Activated CD4-positive, alpha-beta T cell treated with anti-CD3 and anti-CD28 coated beads, Interleukin-2, amount 50 U/mL, for 16 hours (primary cell): ENCODE results near the gene SIGLEC6.

ENCODE experiments used
- DNase-seq: peaks from one replicate; pipeline ENCODE4 v3.0.0-alpha.2; 2020

SIGLEC6 gene

DNA sequence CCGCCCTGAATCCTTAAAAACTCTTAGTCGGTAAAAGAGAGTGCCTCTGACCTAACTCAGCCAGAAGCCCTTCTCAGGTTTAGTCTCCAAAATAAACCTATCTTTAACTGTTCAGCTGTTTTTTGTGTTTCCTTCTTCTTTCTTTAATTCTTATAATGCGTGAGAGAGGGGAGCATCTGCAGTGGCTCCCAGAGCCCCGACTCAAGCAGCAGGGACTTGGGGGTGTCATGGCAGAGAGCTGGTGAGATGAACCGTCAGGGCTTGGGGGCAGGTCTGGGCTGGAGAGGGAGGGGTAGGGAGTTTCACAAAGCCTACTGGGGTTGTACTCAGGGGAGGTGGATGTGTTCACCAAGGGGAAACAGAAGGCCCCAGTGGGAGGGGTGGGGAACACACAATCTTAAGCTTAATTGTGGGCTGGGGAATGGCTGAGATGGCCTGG is 16.8 kb upstream of the SIGLEC6 start:
- DNase-seq: no peak

GRCh38 chr19:51547397-51548212 is 16.1 kb upstream of the SIGLEC6 start:
- DNase-seq: no peak

DNA sequence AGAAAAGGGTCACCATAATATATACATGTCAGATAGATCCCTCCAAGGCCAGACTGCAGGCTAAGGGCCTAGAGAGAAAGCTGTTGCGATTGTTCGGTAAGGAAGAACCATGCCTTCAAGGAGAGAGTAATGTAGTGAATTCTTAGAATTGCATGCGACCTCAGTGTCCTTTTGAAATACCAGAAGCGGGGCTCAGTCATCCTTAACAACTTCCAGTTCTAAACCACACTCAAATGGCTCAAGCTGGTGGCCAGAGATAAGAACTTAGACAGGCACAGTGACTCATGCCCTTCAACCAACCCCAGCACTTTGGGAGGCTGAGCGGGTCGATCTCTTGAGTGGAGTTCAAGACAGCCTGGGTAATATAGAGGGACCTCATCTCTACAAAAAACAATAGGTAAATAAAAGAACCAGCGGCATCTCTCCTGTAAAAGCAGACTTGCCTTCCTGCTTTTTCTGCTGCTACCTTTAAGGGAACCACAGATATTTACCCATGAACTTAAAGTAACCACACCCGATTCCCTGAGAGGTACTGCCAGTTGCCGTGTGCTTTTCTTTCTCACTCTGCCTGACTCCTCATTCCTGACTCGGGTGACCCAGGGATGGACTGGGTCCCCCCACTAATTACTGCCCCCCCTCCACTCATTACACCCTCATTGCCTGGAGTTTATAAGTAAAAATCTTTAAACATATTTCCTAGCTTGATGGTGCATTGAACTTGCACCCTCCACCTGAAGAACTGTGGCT is 15.4 kb upstream of the SIGLEC6 start:
- DNase-seq: peak; percentile 33

DNA sequence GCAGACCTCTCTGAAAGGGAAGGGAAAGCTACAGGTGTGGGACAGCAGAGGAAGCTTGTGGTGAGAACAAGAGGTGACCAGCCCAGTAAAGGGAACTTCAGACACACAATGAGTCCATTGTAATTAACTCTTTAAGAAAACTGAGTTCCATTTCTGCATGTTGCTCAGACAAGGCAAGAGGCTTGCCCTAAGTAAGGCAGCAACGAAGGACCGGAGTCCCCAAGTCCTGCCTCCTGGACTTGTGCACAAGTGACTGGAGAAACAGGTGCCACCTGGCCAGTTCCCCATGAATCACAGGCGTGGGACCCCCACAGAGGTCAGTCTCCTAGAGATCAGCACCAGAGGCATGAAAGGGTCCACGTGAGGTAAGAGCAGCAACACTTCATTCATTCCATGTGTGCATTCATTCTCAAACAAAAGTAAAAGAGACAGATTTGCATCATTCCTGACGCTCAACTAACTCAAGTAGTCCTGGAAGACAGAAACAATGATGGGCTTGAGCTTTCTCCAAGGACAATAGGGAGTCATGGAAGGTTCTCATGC is 14.7 kb upstream of the SIGLEC6 start:
- DNase-seq: no peak

GRCh38 chr19:51544038-51544437 is 12.6 kb upstream of the SIGLEC6 start:
- no peak for DNase-seq

DNA sequence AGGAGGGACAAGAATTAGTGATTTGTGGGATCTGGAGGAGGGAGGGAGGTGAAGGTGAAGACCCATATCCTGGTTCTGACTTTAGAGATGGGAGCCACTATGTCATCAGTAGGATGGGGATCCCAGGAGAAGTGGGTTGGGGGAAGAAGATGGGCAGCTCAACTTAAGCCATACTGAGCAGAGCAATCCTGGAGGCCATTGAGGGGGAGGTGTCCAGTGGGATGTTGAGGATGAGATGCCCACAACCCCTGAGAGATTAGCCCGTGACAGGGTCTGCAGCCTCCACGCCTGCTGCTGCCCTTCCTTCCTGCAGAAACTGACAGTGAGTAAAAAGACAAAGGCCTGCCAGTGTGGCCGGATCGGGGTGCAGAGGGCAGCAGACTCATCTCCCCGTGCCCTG is 11.2 kb upstream of the SIGLEC6 start:
- no peak for DNase-seq

- DNase-seq: no peak
These were observed 10.2 kb upstream of the SIGLEC6 start for GRCh38 chr19:51541458-51542357.

GRCh38 chr19:51539821-51540366 is 8.4 kb upstream of the SIGLEC6 start:
- DNase-seq: no peak

DNA sequence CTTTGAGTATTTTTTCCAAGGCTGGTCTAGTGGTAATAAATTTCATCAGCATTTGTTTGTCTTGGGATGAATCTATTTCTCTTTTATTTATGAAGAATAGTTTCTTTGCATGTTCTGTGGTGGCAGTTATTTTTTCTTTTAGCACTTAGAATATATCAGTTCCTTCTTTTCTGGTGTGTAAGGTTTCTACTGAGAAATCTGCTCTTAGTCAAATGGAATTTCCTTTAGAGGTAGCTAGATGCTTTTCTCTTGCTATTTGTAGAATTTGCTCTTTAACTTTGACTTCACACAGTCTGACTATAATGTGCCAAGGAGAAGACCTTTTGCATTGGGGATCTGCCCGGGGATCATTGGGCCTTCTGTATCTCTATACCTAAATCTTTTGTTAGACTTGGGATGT is 4.1 kb upstream of the SIGLEC6 start:
- DNase-seq: no peak

GRCh38 chr19:51530616-51531015 is 854 bp downstream of the SIGLEC6 start:
- DNase-seq: no peak

DNA sequence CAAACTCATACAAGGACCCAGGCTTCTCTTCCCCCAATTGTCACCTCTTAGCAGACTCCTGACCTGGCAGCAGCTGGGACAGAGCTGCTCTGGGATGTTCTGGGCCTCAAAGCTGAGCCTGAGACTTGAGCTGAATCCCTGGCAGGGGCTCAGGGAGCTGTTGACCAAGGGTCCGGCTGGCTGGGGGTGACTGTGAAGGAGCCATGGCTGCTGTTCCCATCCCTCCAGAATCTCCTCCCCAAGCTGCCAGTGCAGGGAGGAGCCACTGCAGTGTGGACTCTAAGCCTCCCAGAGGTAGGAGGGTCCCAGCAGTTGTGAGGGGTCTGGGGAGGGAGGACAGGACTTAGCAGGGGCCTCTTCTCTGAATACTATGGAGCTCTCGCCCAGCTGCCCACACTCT is 2.2 kb downstream of the SIGLEC6 start:
- no peak for DNase-seq

- no peak for DNase-seq
These were observed 5.8 kb downstream of the SIGLEC6 start for GRCh38 chr19:51525651-51526050.

- no peak for DNase-seq
These were observed 6.7 kb downstream of the SIGLEC6 start for GRCh38 chr19:51524666-51525264.

DNA sequence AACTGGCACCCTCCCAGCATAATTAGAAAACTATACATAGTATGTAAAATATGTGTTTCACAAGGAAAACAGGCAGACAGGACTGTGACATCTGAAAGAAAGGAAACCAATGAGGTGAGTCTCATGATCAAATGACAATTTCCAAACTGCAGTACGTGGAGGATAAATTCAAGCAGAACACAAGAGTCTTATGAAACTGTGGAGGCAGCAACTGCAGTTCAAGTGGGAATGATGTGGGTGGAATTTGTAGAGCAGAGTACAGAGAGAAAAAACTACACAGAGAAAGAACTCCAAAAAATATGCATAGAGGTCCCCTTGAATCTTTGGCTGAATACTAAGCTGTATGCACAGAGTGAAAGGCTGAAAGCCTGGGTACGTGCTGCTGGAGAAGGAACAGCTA is 9.7 kb downstream of the SIGLEC6 start:
- DNase-seq: no peak

DNA sequence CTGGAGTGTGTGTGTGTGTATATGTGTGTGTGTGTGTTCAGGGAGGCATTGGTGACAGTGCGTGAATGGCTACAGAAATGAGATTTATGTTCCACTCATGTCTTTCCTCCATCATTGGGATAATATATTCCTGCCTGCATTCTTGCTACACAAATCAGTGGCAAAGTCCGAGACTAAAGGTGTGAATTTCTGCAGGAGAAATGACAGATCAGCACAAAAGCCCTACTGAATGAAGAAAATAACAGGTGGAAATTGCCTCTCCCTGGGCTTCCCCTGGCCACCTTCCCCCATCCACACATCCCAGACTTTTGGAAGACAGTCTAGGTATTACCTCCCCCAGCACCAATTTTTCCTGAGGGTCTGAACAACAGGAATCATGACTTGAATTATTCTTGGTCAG is 10.1 kb downstream of the SIGLEC6 start:
- no peak for DNase-seq

- no peak for DNase-seq
These were observed 10.7 kb downstream of the SIGLEC6 start for GRCh38 chr19:51520728-51521127.

GRCh38 chr19:51514866-51515481 is 16.5 kb downstream of the SIGLEC6 start:
- peak; percentile 68 for DNase-seq

DNA sequence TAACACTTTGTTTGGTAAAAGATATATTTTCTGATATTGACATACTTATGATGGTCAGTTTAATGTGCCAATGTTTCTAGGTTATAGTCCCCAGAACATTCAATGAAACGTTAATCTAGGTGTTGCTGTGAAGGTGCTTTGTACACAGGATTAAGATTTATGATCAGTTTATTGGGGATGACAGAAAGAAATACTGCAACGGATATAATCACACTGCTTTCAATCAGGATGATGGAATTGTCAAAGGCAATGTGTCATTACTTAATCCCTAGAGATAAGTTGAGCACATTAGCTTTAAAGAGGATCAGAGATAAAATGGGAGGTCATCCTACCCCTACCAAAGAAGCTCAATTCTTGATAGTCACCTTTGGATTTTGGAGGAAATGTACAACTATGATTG is 17.5 kb downstream of the SIGLEC6 start:
- no peak for DNase-seq

- peak; percentile 15 for DNase-seq
These were observed 20.1 kb downstream of the SIGLEC6 start for GRCh38 chr19:51511353-51511752.

GRCh38 chr19:51509823-51510660 is 21.4 kb downstream of the SIGLEC6 start:
- no peak for DNase-seq
